A549 (cell line): ENCODE results near the gene CEBPZOS. TPM values are rescaled to one million over a fixed set of nuclear protein-coding genes. Genes with fewer than 3 reads are reported as not detected.

Source experiments
- ATAC-seq, 2 experiments: fragments of 200-7000 bp in 1 of 2; fragments of >200 bp in 1 of 2; cut with Nextera tagmentation in 1 of 2; cut with Tn5 transposase in 1 of 2; 3 replicates each; pipeline versions ENCODE4 v1.8.0 to v1.9.1; 2018 to 2020; ENCODE audit warnings: mild to moderate bottlenecking in 1 of 2, moderate library complexity in 1 of 2
- CTCF ChIA-PET: fragments of 300-600 bp; sonication (Branson Sonifier 250); formaldehyde crosslinking; extraction: SDS; loops from one replicate; lab custom pipeline; 2021; ENCODE audit warnings: antibody characterized with exemption, inconsistent platforms; lab: Yijun Ruan, JAX
- POLR2A ChIA-PET: fragments of 350-600 bp; formaldehyde crosslinking; extraction: SDS; loops from one replicate; lab custom pipeline; 2021; ENCODE audit warnings: antibody characterized with exemption, inconsistent platforms; lab: Yijun Ruan, JAX
- DNase-seq, 2 experiments: peaks; one replicate each; pipeline versions ENCODE4 v3.0.0 to v3.0.0-alpha.2; 2011 to 2016; ENCODE audit warnings: low read depth in 1 of 2, low spot score in 1 of 2
- FAIRE-seq: peaks from 2 replicates; lab custom pipeline; 2011; peaks lifted over from hg19 to GRCh38; lab: Jason Lieb, UNC
- H3K27ac ChIP-seq, 2 experiments: fragments of >200 bp; sonication (Bioruptor Twin); formaldehyde crosslinking; 3 replicates each; pipeline ENCODE4 v1.5.1; 2016 to 2017
- H3K4me1 ChIP-seq: fragments of >200 bp; sonication (Bioruptor Twin); formaldehyde crosslinking; 3 replicates; pipeline ENCODE4 v1.6.1; 2016
- H3K4me2 ChIP-seq: fragments of >200 bp; sonication (Bioruptor Twin); formaldehyde crosslinking; 3 replicates; pipeline ENCODE4 v1.6.1; 2016
- H3K4me3 ChIP-seq: fragments of >200 bp; sonication (Bioruptor Twin); formaldehyde crosslinking; 3 replicates; pipeline ENCODE4 v1.5.1; 2016
- H3K9me3 ChIP-seq: fragments of >200 bp; sonication (Bioruptor Twin); formaldehyde crosslinking; 3 replicates; pipeline ENCODE4 v1.6.1; 2016
- BHLHE40 ChIP-seq: IDR thresholded peaks from 2 replicates; pipeline ENCODE4 v1.6.1; 2012; ENCODE audit warnings: low read depth, low read length, inconsistent platforms
- CBX8 ChIP-seq: fragments of 200-600 bp; sonication (generic); IDR thresholded peaks from 2 replicates; pipeline ENCODE4 v1.6.1; 2016
- CHD4 ChIP-seq: fragments of 200-600 bp; sonication (generic); IDR thresholded peaks from 2 replicates; pipeline ENCODE4 v1.6.1; 2016; ENCODE audit warnings: antibody characterized with exemption, mild to moderate bottlenecking, borderline replicate concordance
- ESRRA ChIP-seq: fragments of 150-350 bp; IDR thresholded peaks from 2 replicates; pipeline ENCODE4 v1.6.1; 2014; ENCODE audit warnings: mild to moderate bottlenecking, low read length, borderline replicate concordance
- FOSB ChIP-seq: fragments of 250-450 bp; sonication (Bioruptor Pico); IDR thresholded peaks from 2 replicates; pipeline ENCODE4 v1.5.0; 2020; ENCODE audit warnings: mild to moderate bottlenecking, moderate library complexity
- HEYL ChIP-seq: fragments of 250-450 bp; sonication (Bioruptor Pico); IDR thresholded peaks from 2 replicates; pipeline ENCODE4 v1.8.0; 2021; ENCODE audit warnings: mild to moderate bottlenecking, moderate library complexity
- HOXA7 ChIP-seq: fragments of 250-450 bp; sonication (Bioruptor Pico); IDR thresholded peaks from 2 replicates; pipeline ENCODE4 v1.5.0; 2020; ENCODE audit warnings: mild to moderate bottlenecking, moderate library complexity
- HOXB13 ChIP-seq: fragments of 250-450 bp; sonication (Bioruptor Pico); IDR thresholded peaks from 2 replicates; pipeline ENCODE4 v1.5.0; 2020; ENCODE audit warnings: low read depth, mild to moderate bottlenecking, moderate library complexity
- JUNB ChIP-seq: fragments of >200 bp; sonication (Bioruptor Twin); formaldehyde crosslinking; IDR thresholded peaks from 2 replicates; pipeline ENCODE4 v1.6.1; 2016
- KDM1A ChIP-seq: fragments of 200-600 bp; sonication (generic); IDR thresholded peaks from 2 replicates; pipeline ENCODE4 v1.6.1; 2016; ENCODE audit warnings: low read depth, mild to moderate bottlenecking
- MAFK ChIP-seq: fragments of 450-650 bp; IDR thresholded peaks from 2 replicates; pipeline ENCODE4 v1.6.1; 2014; ENCODE audit not compliant: partially characterized antibody
- MYC ChIP-seq: IDR thresholded peaks from 2 replicates; pipeline ENCODE4 v1.6.1; 2012; ENCODE audit warnings: mild to moderate bottlenecking, inconsistent platforms, low read length, improper control_type of control experiment, borderline replicate concordance
- NFE2L2 ChIP-seq: fragments of 150-350 bp; conservative IDR thresholded peaks from 2 replicates; pipeline ENCODE4 v1.6.1; 2014; ENCODE audit warnings: low read length
- POLR2A ChIP-seq: IDR thresholded peaks from 2 replicates; pipeline ENCODE4 v1.6.1; 2012; ENCODE audit warnings: mild to moderate bottlenecking, low read length
- POLR2AphosphoS2 ChIP-seq: conservative IDR thresholded peaks from 2 replicates; pipeline ENCODE4 v1.6.1; 2012; ENCODE audit warnings: low read length, improper control_type of control experiment, inconsistent platforms
- RAD21 ChIP-seq, 2 experiments: fragments of >200 bp in 1 of 2; sonication (Bioruptor Twin) in 1 of 2; formaldehyde crosslinking in 1 of 2; IDR thresholded peaks in 1 of 2; conservative IDR thresholded peaks in 1 of 2; 2 replicates in 1 of 2; 3 replicates in 1 of 2; pipeline ENCODE4 v1.6.1; 2012 to 2018; ENCODE audit warnings: inconsistent platforms in 1 of 2
- RARB ChIP-seq: fragments of 250-450 bp; sonication (Bioruptor Pico); IDR thresholded peaks from 2 replicates; pipeline ENCODE4 v1.8.0; 2021; ENCODE audit warnings: mild to moderate bottlenecking, moderate library complexity
- RFX5 ChIP-seq: fragments of 450-650 bp; IDR thresholded peaks from 2 replicates; pipeline ENCODE4 v1.7.1; 2014; ENCODE audit warnings: antibody characterized with exemption, mild to moderate bottlenecking, moderate library complexity
- ZFP36 ChIP-seq: fragments of 450-650 bp; IDR thresholded peaks from 2 replicates; pipeline ENCODE4 v1.6.1; 2014; ENCODE audit warnings: borderline replicate concordance; ENCODE audit not compliant: partially characterized antibody
- ZNF302 ChIP-seq: fragments of 250-450 bp; sonication (Bioruptor Pico); IDR thresholded peaks from 2 replicates; pipeline ENCODE4 v1.9.0; 2021; ENCODE audit warnings: inconsistent platforms, mild to moderate bottlenecking, moderate library complexity
- WGBS: methylation state at CpG from one replicate; pipeline ENCODE4 v1.1.6; 2017; ENCODE audit errors: missing lambda C conversion rate; 5-methylcytosine and 5-hydroxymethylcytosine counted together
- polyA plus RNA-seq, 4 experiments: library from polyadenylated mRNA; depleted of rRNA in 3 of 4; stranded (reverse); fragments of >200 nt; fragmentation: RNase III in 1 of 4; extraction: RNeasy Plus Mini Kit Qiagen cat#74134 plus additional on column Dnase treatment in 1 of 4; gene quantifications; 2 replicates in 3 of 4; 3 replicates in 1 of 4; pipeline ENCODE4 v1.2.3, GENCODE V29; 2011 to 2017
- TF ChIP-seq, protein P1 (sequence below): IDR thresholded peaks from 2 replicates; pipeline ENCODE4 v1.6.1; 2012
- TF ChIP-seq, protein P2 (sequence below): fragments of 200-600 bp; sonication (generic); IDR thresholded peaks from 2 replicates; pipeline ENCODE4 v1.6.1; 2016; ENCODE audit warnings: antibody characterized with exemption, mild to moderate bottlenecking, moderate library complexity
- TF ChIP-seq, protein P3 (sequence below): fragments of >200 bp; sonication (Bioruptor Twin); formaldehyde crosslinking; IDR thresholded peaks from 3 replicates; pipeline ENCODE4 v1.6.1; 2016
- TF ChIP-seq, protein P4 (sequence below): fragments of 150-350 bp; IDR thresholded peaks from 2 replicates; pipeline ENCODE4 v1.6.1; 2014; ENCODE audit warnings: low read depth, mild to moderate bottlenecking, low read length
- TF ChIP-seq, protein P5 (sequence below): fragments of 250-450 bp; sonication (Bioruptor Pico); IDR thresholded peaks from 2 replicates; pipeline ENCODE4 v1.5.0; 2021; ENCODE audit warnings: mild to moderate bottlenecking, moderate library complexity, borderline replicate concordance
- TF ChIP-seq, protein P6 (sequence below): IDR thresholded peaks from 2 replicates; pipeline ENCODE4 v1.6.1; 2012; ENCODE audit warnings: low read depth, borderline replicate concordance

CEBPZOS gene
- polyA plus RNA-seq, 2 of the 4 experiments (the other 2 are of a cell fraction): 55.9 to 87.4 TPM

DNA sequence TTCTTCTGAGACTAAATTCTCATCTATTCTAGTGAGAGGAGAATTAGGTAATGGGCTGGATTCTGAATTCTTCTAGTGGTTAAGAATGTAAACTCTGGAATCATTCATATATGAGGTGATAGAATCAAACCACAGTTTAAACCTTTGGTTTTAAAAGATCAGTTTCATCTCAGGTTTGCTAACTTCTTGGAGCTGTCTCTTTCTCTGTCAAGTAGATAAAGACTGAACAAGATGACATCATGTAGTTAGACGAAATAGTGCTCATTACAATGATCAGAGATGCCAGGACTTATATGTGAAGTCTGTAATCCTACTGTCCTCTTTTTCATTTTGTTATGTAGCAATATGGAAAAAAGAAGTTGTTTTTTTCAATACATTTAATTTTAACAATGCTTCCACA is 4.9 kb downstream of the CEBPZOS start:
- ATAC-seq (no peak), FAIRE-seq (no peak), DNase-seq (no peak)
- Histone ChIP-seq H3K4me1 (peaks cover 9% of the 10 kb centered on the region), H3K4me3 (no peak overlapping the region), H3K27ac (no peak overlapping the region), H3K9me3 (peaks cover 22% of the 10 kb centered on the region), H3K4me2 (no peak overlapping the region)
- WGBS: 79% methylated on average over 1 of the region's 1 CpG
- CTCF ChIA-PET: interaction anchor here (1.0 to 2.6 kb wide), 4 partner anchors 11 to 16 kb away, joined by 3 to 13 read pairs (median 5); no protein-coding TSS in a partner anchor
- TF ChIP-seq MYC (no peak), ZNF302 (CRISPR knock-in tag) (no peak), JUNB (no peak), FOSB (CRISPR knock-in tag) (no peak), HOXB13 (CRISPR knock-in tag) (no peak), RFX5 (no peak), ZFP36 (no peak), NFE2L2 (no peak), HOXA7 (CRISPR knock-in tag) (no peak), MAFK (no peak)
- TF ChIP-seq, protein P1, sequence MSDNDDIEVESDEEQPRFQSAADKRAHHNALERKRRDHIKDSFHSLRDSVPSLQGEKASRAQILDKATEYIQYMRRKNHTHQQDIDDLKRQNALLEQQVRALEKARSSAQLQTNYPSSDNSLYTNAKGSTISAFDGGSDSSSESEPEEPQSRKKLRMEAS: no peak
- TF ChIP-seq, protein P2, sequence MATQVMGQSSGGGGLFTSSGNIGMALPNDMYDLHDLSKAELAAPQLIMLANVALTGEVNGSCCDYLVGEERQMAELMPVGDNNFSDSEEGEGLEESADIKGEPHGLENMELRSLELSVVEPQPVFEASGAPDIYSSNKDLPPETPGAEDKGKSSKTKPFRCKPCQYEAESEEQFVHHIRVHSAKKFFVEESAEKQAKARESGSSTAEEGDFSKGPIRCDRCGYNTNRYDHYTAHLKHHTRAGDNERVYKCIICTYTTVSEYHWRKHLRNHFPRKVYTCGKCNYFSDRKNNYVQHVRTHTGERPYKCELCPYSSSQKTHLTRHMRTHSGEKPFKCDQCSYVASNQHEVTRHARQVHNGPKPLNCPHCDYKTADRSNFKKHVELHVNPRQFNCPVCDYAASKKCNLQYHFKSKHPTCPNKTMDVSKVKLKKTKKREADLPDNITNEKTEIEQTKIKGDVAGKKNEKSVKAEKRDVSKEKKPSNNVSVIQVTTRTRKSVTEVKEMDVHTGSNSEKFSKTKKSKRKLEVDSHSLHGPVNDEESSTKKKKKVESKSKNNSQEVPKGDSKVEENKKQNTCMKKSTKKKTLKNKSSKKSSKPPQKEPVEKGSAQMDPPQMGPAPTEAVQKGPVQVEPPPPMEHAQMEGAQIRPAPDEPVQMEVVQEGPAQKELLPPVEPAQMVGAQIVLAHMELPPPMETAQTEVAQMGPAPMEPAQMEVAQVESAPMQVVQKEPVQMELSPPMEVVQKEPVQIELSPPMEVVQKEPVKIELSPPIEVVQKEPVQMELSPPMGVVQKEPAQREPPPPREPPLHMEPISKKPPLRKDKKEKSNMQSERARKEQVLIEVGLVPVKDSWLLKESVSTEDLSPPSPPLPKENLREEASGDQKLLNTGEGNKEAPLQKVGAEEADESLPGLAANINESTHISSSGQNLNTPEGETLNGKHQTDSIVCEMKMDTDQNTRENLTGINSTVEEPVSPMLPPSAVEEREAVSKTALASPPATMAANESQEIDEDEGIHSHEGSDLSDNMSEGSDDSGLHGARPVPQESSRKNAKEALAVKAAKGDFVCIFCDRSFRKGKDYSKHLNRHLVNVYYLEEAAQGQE: no peak
- TF ChIP-seq, protein P3, sequence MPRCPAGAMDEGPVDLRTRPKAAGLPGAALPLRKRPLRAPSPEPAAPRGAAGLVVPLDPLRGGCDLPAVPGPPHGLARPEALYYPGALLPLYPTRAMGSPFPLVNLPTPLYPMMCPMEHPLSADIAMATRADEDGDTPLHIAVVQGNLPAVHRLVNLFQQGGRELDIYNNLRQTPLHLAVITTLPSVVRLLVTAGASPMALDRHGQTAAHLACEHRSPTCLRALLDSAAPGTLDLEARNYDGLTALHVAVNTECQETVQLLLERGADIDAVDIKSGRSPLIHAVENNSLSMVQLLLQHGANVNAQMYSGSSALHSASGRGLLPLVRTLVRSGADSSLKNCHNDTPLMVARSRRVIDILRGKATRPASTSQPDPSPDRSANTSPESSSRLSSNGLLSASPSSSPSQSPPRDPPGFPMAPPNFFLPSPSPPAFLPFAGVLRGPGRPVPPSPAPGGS: no peak
- TF ChIP-seq, protein P4, sequence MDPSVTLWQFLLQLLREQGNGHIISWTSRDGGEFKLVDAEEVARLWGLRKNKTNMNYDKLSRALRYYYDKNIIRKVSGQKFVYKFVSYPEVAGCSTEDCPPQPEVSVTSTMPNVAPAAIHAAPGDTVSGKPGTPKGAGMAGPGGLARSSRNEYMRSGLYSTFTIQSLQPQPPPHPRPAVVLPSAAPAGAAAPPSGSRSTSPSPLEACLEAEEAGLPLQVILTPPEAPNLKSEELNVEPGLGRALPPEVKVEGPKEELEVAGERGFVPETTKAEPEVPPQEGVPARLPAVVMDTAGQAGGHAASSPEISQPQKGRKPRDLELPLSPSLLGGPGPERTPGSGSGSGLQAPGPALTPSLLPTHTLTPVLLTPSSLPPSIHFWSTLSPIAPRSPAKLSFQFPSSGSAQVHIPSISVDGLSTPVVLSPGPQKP: no peak
- TF ChIP-seq, protein P5, sequence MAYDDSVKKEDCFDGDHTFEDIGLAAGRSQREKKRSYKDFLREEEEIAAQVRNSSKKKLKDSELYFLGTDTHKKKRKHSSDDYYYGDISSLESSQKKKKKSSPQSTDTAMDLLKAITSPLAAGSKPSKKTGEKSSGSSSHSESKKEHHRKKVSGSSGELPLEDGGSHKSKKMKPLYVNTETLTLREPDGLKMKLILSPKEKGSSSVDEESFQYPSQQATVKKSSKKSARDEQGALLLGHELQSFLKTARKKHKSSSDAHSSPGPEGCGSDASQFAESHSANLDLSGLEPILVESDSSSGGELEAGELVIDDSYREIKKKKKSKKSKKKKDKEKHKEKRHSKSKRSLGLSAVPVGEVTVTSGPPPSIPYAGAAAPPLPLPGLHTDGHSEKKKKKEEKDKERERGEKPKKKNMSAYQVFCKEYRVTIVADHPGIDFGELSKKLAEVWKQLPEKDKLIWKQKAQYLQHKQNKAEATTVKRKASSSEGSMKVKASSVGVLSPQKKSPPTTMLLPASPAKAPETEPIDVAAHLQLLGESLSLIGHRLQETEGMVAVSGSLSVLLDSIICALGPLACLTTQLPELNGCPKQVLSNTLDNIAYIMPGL (CRISPR knock-in tag): no peak
- POLR2A ChIA-PET: no interaction called here

DNA sequence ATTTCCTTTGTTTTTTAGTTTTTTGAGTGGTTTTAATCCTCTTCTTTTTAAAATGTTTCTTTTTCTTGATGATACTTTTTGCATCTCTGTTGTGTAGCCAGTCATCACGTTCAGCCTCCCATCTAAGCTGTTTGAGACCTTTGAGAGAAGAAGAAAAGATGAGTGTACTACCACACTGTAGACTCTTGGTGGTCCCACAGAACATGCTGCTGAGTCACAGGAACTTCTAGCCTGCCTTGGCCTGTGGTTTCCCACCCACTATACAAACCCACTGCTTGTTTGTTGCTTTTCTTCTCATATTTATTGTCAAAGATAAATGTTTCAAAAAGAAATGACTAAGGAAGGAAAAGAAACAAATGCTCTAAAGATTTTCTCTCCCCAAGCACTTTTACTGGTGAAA is 5.5 kb downstream of the CEBPZOS start:
- FAIRE-seq: no peak
- POLR2A ChIA-PET: no interaction called here
- no peak for TF ChIP-seq CHD4
- TF ChIP-seq MYC: no peak
- TF ChIP-seq, protein P6, sequence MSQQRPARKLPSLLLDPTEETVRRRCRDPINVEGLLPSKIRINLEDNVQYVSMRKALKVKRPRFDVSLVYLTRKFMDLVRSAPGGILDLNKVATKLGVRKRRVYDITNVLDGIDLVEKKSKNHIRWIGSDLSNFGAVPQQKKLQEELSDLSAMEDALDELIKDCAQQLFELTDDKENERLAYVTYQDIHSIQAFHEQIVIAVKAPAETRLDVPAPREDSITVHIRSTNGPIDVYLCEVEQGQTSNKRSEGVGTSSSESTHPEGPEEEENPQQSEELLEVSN: no peak
- no peak for TF ChIP-seq BHLHE40
- no peak for TF ChIP-seq RARB (CRISPR knock-in tag)
- TF ChIP-seq ZNF302 (CRISPR knock-in tag): no peak
- no peak for TF ChIP-seq CBX8
- no peak for TF ChIP-seq POLR2A
- no peak for TF ChIP-seq POLR2AphosphoS2
- TF ChIP-seq ESRRA: no peak
- no peak for TF ChIP-seq KDM1A
- no peak for TF ChIP-seq RAD21 (conservative IDR thresholded peaks at IDR 0.05 in 1 of 2, IDR thresholded peaks at IDR 0.05 in 1 of 2)
- no peak for TF ChIP-seq HEYL (CRISPR knock-in tag)
- TF ChIP-seq, all 56 proteins: peak for 0
- Histone ChIP-seq H3K4me2 (no peak overlapping the region), H3K4me1 (peaks cover 9% of the 10 kb centered on the region), H3K9me3 (peaks cover 28% of the 10 kb centered on the region), H3K4me3 (no peak overlapping the region), H3K27ac (no peak overlapping the region)
- CTCF ChIA-PET: interaction anchor here (1.0 to 2.6 kb wide), 4 partner anchors 10 to 15 kb away, joined by 3 to 13 read pairs (median 5); no protein-coding TSS in a partner anchor
- 96% methylated on average over 1 of the region's 1 CpG for WGBS
- ATAC-seq: no peak
- DNase-seq: no peak
